Left renal cortex interstitium (tissue), 4 donors: ENCODE results near the gene TAF10. TPM values are rescaled to one million over a fixed set of nuclear protein-coding genes. Genes with fewer than 3 reads are reported as not detected.

Source experiments
- DNase-seq, 4 donors: peaks; one replicate each; pipeline ENCODE4 v3.0.0-alpha.2; 2013; ENCODE audit warnings: low read depth in 4 of 4, low spot score in 2 of 4, missing footprints in 1 of 4
- polyA plus RNA-seq, 4 donors: library from polyadenylated mRNA; unstranded; fragments of 120-200 nt; gene quantifications; one replicate each; pipeline ENCODE4 v1.2.1, GENCODE V29; 2013; ENCODE audit not compliant: insufficient read length in 4 of 4

TAF10 gene
- polyA plus RNA-seq, 4 donors = 64.8 to 107 (median 78.5) TPM

DNA sequence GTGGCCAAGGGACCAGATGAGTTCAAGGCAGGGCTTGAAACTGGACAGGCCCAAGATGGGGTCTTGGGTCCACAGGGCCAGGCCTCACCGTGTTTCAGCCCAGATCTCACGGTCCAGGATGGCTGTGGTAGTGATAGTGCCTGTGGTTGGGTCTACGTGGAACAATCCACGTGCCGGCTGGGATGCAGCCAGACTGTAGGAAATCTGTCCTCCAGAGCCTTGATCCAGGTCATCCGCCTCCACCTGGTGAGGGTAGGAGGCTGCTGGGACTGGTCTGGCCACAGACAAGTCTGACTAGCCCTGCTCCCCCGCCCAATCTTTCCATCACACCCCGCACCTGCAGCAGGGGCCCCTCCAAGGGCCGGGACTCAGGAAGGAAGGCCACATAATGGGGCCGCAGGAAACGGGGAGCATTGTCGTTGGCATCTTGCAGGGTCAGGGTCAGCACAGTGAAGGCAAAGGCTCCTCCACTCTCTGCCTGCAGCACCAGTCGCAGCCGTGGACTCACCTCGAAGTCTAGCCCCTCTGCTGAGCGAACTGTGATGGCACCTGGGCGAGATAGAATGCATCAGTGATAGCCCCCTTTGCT lies 13.9 kb upstream of the TAF10 start:
- DNase-seq = no peak

DNA sequence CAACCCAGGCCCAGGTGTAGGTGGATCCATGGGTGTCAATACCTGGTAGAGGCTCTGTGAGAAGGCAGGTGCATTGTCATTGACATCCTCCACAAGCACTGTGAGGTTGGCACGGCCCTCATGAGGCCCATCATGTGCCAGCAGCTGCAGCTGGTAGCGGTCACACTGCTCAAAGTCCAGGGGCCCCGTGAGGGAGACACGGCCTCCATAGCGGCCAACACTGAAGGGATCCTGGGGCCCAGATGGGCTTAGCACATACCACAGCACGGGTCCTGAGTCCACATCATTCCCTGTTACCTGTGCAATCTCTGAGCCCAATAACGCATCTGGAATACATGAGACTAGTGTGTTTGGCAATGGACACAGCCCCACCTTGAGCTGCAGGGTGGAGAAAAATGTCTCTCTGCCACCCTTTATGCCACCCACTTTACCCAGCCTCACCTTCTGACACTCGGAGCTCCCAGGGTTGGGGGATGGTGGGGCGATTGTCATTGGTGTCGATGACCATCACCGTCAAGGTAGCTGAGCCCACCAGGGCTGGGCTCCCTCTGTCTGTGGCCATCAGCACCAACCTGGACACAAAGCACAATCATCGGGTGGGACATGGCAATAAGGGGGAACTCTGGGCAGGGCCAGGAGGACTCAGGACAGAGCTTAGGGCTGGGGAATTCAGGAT lies 13.3 kb upstream of the TAF10 start:
- no peak for DNase-seq

DNA sequence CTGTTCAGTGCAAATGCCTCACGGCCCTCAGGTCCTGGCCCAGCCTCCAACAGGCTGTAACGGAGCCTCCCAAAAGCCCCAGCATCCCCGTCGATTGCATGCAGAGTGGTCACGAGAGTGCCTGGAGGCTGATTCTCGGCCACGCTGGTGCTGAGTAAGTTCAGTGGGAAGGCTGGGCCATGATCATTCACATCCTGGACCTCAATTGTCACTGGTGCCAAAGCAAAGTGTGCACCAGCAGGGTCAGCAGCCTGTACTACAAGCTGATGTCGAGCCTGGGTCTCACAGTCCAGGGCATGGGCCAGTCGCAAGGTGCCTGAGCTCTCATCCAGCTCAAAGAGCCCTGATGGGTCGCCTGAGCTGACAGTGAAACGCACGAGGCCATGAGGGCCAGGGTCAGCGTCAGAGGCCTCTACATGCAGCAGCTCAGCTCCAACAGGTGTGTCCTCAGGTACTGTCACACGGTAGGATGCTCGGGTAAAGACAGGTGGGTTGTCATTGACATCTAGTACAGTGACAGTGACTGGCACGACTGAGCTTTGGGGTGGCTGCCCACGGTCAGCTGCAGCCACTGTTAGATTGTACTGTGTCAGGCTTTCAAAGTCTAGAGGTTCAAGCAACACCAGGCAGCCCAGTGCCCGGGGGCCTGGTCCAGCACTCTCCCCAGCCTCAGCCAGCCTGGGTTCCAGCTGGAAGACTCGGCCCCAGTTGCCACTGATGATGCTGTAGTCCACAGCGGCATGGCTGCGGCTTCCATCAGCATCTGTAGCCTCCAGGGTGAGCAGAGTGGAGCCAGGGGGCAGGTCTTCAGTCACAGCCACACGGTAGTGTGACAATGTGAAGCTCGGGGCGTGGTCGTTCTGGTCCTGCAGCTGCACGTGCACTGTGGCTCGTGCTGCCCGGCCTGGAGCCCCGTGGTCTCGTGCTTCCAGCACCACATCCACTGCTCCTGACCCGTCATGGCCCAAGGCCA lies 11.7 kb upstream of the TAF10 start:
- no peak for DNase-seq

DNA sequence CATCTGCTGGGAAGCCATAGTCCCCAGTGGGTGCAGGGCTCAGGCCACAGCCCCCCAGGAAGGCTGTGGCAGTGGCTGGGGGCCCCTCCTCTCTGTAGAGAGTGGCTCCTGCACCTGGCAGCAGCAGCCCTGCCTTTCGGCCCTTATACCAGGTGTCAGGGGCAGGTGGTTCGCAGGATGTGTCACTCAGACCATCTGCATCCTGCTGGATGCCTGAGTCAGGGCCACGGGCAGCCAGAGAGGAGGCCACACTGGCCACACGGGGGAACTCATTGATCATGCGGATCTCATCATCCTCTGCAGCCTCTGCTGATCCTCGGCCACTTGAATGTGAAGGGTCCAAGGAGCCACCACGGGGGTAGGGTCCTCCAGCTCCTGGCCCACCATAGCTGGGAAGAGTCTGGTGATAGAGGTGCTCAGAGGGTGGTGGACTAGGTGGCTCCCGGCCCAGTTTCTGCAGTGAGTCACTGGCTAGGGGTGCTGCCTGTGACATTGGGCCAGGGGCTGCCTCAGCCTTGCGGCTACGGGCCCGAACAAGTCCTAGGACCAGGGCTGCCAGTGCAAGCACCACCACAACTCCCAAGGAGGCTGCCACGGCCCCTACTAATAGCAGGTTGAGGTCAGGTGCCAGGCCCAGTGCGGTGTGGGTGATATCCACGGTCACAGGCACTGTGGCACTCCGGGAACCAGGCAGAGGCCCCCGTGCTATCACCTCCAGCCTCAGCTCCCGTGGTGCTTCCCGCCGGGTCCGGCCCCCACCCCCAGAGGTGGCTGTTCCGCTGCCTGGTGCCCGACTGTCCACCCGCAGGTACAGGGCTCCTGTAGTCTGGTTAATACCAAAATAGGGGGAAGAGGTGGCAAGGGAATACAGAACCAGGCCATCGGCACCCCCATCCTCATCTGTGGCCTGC lies 10.5 kb upstream of the TAF10 start:
- DNase-seq = no peak

DNA sequence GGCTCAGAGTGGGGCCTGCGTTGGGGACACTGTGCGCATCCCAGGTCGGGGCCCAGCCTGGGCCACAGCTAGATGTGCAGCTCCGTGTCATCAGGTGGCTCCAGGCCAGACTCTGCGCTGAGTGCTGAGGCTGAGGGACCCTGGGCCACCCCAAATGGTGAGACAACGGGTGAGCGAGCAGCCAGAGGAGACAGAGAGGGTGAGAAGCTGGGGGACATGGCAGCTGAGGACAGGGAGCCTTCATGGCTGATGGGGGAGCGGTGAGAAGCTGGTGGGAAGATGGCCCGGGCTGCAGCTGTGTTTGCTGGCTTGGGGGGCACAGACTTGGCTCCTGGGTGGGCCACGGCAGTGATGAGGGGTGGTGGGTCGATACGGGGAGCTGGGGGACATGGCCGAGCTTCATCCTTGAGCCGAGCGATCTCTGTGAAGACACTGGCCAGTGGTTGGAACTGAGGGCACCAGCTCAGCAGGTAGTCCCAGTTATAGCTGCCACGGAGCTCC lies 9.7 kb upstream of the TAF10 start:
- no peak for DNase-seq

DNA sequence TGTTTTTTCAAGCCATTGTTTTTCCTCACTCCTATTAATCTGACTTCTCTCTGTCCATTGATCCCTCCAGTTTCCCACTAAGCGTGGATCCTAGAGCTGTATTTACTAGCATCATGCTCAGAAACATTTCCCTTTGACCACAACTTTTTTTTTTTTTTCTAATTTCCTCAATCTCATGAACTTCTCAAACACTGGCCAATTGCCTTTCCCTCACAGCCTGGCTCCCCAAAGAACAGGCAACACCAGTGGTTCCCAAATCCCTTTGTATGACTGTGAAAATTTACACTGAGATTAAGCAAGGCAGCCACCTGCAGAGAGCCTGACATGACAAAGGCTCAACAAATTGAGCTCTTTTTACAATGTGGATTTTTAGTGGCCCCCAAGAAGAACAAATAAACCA lies 8.6 kb upstream of the TAF10 start:
- DNase-seq = no peak

DNA sequence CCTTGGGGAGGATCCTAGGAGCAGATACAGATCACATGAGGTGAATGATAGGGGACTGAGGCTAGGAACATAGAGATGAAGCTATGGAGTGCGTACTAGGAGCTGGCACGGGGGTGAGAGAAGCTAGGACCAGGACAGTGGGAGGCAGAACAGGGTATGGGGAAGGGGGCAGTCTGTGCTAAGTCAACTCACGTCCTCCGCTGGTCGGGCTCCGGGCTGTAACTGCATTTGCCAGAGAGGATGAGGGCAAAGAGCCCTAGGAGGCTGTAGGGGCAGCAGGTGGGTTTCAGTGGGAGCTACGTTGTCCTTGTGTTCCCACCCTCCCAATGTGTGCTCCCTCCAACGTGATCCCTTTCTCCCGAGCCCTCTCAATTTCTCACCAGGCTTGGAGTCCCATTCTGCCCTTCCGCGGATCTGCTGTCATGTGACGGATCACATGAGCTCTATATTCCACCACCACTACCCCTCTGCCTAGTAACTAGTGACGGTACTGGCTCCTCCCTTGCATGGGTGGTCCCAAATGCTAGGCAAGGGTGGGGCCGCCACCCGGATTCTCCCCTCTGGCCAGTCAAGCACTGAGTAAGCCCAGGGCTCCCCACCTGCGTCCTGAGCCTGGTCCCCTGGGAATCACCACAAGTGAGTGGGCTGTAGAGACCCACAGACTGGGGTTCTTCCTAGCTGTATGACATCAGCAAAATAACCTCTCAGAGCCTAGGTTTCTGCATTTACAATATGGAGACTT lies 7.2 kb upstream of the TAF10 start, which contains the start of gene TPP1:
Gene TPP1, minus strand, starts transcription at position 419 of the 742 bp plus-strand sequence. Its CDS starts 22 bp downstream, at position 397.
- peak in 3 of 4 donors; percentile 89 to 96 (median 91) for DNase-seq

DNA sequence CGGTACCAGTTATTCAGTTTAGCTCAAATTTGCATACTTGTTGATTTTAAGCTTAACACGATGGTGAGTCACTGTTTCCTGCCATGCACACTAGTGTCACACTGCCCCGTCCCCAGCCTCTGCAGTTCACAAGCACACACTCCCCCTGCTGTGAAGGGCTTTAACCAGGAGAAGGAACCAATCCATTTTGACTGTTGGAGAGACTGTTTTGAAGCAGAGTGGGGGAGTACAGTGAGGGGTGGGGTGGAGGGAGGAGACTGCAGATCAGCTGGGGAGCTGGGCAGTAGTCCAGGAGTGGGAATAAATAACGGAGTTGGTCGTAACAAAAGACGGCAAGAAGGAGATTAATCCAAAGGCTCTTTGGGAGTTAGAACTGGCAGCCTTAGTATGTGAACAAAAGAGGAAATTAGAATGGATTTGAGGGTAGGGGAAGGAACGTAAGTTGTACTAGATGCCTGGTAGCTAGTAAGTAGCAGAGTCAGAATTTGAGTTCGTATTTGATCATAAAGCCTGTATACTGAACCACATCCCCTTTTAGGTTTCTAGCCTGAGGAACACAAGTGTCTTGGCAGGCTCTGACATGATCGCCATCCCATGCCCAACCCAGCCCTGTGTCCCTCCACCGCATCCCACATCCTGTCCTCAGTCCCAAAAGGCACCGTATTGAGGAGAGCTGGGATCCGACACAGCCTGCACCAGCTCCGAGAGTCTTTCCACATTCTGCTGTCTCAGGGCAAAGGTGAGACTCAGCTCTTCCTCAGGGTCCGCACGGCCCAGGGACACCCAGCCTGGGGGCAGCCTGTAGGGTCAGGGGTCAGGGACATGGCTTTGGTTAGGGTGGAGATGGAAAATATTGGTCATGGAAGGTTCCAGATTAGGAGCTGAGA lies 6.3 kb upstream of the TAF10 start:
- peak in 1 of 4 donors; percentile 64 for DNase-seq

DNA sequence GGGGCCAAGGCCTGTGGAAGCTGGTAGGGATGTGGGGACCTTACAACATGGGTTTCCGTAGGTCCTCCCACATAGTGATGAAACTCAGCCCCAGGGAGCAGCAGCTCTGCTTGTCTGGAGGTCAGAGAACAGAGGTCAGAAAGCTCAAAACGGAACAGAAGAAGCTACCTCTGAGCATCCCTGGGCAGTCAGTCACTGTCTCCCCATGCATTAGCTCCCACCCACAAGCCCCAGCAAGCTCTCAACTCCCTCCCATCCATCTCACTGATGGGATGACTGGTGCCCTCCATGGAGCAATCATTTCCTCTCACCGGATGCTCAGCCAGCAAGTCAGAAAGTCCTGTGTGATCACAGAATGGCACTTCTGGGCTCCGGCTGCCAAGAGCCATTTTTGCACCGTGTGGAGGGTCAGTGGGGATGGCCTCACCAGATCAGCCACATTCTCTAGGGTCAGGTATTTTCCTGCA lies 5.3 kb upstream of the TAF10 start:
- DNase-seq = no peak

DNA sequence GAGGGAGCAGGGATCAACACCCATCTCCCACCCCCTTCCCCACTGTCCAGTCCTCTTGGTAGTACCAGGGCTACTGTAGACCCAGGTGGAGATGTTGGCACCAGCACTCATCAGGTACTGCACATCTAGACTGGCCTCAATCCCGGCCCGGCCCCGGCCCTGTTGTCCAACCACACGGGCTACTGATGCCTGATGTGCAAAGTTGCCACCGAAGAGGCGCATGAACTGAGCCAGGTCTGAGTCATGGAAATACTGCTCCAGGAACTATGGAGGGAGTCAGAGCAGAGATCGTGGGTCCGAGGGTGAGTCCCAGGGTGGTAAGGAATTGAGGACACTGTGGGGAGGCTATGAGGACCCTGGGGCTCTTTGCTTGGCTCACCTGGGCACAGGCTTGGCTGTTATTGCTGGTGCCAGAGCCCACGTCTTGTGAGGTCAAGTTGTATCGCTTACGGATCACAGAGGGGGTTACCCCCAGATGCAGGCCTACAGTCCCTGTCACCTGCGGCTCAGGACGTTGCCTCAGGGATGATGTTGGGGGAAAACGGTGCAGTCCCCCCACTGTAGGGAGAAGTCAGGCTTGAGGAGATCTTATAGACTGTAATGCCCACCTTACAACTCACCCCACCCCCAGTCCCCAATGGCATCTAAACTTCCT lies 4.7 kb upstream of the TAF10 start:
- no peak for DNase-seq

DNA sequence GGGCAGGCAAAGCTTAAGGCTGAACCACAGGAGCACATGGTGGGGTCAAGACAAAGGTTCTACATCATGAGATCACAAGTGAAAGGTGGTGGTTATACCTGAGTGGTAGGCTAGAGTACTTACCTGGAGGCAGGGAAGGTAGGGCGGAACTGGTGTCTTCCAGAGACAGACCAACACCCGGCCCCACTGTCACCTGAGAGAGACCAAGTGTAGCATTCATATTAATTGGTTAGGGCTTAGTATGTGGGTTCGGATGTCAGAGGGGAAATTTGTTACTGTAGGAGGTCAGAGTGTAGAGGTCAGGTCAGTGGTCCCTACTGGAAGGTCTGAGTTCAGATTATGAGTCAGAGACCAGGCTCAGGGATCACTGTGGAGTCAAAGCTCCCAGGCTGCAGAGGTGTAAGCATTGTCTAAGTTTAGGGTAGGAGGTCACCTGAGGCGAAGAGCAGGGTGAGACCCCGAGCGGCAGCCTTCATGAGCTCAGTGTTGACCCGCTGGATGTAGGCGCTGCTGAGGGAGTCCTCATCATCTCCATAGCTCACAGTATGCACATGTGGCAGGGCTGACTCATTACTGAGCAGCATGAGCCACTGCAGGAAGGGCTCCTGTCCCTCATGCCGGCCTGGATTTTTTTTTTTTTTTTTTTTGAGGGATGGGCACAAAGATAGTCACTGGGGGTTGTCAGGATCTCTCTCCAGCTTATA lies 4.0 kb upstream of the TAF10 start:
- no peak for DNase-seq

DNA sequence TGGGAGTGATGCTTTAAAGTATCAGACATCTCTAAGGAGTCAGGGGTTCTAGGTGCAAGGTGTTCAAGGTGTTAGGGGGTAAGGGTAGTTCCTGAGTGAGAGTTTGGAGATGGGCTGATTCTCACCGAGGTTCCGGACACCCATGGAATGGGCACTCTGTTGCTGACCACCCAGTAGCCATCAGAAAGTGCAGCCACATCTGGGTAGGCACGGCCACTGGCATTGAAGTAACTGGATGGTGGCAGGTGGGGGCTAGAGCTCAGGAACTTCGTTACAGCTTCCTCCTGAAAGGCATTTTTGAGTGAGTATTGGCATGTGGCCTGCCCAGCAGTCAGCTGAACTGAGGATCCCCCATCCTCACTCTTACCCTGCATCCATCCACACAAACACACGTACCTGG lies 3.0 kb upstream of the TAF10 start:
- DNase-seq = no peak

DNA sequence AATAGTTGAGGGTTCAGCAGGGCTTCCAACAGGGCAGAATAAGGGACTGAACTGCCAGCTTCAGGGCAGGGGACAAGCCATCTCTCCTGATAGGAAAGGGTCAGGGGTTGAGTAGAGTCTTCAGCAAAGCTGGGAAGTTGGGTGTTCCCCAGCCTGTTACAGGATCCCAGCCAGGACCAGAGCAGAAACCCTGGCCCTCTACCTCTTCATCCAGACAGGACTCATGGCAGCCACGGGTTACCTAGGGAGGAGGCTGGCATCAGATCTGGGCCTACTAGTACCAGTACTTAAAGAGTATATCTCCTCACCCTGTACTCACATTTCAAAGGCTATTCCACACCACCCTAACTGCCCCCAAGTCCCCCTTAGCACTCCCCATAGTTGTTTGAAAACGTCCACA lies 2.4 kb upstream of the TAF10 start:
- DNase-seq = no peak

DNA sequence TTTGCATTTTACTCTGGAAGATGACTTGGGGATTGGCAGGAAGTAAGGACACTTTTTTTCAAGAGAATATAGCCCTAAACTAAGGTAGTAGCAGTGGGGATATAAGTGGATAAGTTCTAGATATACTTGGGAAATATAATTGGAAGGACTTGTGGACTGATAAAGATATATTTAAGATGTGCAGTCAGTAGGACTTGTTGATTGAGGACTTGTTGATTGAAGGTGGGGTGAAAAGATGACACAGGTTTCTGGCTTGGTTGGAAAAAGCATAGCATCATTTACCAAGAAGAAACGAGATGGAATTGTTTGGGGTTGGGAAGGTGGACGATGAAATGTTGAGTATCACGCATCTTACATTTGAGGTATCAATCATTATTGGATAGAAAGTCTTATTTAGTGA lies 1.5 kb upstream of the TAF10 start:
- no peak for DNase-seq

DNA sequence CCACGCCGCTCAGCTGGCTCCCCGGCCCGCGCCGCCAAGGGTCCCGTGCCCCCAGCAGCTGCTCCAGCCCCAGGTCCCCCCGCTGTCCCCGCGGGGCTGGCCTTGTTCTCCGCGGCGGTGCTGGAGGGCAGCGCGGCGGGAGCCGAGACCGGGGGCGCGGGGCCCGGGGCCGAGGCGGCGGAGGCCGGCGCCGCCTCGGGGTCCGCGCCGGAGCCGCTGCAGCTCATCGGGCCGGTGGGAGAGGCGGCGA lies 128 bp downstream of the TAF10 start:
- DNase-seq = no peak

DNA sequence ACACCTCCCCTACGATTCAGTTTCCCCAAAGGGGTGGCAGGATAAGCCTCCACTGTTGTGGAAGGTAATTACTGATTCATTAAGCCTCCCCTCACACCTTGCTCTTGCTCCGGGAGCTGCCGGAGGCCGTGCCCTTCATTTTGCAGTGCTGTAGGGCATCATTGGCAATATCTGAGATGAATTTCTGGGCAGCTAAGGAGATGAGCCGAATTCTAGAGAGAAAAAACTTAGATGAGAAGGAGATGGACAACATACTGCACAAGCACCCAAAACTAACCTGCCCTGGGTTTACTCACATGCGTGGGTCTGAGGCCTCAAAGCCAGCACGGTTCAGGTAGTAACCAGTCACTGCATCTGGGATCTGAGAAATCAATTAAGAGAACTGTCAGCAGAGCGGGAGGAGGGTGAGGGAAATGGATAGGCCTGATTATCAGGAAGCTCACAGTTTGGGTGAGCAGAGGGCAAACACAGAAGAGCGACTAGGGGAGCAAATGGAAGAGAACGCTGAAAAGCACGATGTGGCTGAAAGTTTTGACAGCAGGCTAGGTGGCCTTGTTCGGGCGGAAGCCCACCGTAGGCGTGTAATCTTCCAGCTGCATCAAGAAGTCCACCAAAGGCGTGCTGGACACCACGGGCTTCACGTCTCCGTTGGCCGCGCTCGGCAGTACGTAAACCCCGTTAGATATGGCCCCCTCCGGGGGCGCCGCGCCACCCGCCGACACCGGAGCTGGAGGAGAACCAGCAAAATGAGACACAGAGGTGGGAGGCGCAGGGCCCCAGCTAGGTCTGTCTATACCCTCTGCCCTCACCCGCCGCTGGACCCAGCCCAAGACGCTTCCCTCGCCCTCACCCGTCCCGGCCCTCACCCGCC lies 689 bp downstream of the TAF10 start:
- DNase-seq = no peak

DNA sequence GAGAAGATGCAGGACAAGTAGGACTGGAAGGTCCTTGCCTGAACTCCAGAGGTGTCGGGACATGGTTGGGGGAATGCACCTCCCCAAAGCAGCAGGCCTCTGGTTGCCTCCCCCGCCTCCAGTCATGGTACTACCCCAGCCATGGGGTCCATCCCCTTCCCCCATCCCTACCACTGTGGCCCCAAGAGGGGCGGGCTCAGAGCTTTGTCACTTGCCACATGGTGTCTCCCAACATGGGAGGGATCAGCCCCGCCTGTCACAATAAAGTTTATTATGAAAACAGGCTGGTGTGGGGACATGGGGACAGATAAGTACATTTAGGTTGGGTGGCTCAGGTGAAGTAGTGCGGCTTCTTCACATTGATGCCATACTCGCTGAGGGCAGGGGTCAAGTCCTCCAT lies 1.4 kb downstream of the TAF10 start:
- DNase-seq = no peak
